Stimulated activated CD4-positive, alpha-beta T cell treated with anti-CD3 and anti-CD28 coated beads, Interleukin-15, amount 100 ng/mL, for 1 hour (primary cell): ENCODE results near the gene CNFN.
"Not testable (repeated sequence)": the region's sequence is repeated elsewhere in the genome, so short reads cannot be mapped to it uniquely, and the experiment has no call there.

Source experiments
- DNase-seq, 2 donors: peaks; one replicate each; pipeline ENCODE4 v3.0.0-alpha.2; 2020; ENCODE audit warnings: low read depth in 1 of 2, low spot score in 1 of 2

The CNFN gene

DNA sequence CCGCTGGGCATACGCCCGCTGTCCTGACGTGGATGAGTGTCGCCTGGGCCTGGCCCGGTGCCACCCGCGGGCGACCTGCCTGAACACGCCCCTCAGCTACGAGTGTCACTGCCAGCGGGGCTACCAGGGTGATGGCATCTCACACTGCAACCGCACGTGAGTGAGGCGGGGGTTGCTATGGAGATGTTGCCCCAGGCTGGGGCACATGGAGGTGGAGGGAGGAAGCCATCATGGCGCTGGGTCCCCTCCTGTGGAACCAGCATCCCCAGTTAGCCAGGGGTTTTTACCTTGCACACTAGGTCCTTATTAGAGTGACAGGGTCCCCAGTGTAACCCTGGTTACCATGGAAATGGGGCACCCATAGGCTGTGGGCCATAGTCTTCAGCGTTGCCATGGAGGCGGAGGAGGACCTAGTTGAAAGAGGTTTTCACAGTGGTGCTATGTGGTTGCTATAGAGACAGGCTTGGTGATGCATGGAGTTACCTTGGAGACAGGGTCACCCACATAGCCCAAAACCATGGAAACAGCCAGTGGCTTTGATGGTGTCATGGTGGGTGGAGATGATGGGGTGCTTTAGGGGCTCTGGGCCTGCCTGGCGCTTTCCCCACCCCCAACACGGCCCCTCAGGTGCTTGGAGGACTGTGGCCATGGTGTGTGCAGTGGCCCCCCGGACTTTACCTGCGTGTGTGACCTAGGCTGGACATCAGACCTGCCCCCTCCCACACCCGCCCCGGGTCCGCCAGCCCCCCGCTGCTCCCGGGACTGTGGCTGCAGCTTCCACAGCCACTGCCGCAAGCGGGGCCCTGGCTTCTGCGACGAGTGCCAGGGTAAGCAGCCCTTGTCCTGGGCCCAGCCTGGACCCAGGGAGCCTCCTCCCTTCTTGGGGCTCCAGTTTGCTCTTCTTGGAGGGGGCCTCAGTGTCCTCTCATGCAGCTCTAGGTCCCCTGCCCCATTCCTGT is 37.5 kb downstream of the CNFN start:
- DNase-seq, result no peak

DNA sequence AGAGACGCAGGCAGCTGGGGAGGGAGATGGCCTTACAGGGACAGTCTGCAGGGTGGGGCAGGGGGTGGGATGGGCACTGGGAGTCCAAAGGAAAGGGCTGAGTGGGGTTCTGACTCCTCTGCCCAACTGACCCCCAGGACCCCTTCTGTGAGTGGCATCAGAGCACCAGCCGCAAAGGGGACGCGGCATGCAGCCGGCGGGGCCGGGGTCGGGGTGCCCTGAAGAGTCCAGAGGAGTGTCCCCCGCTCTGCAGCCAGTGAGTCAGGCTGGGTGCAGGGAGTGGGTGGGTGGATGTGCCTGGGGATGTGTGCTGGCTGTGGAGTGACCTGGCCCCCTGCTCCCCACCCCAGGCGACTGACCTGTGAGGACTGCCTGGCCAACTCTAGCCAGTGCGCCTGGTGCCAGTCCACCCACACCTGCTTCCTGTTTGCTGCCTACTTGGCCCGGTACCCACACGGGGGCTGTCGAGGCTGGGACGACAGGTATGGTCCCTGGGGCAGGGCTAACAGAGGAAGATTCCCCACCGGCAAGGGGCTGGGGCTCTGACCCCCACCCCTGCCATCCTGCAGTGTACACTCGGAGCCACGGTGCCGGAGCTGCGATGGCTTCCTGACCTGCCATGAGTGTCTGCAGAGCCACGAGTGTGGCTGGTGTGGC is 38.9 kb downstream of the CNFN start:
- DNase-seq, result no peak

GRCh38 chr19:42350417-42350816 is 39.7 kb downstream of the CNFN start:
- no peak for DNase-seq

DNA sequence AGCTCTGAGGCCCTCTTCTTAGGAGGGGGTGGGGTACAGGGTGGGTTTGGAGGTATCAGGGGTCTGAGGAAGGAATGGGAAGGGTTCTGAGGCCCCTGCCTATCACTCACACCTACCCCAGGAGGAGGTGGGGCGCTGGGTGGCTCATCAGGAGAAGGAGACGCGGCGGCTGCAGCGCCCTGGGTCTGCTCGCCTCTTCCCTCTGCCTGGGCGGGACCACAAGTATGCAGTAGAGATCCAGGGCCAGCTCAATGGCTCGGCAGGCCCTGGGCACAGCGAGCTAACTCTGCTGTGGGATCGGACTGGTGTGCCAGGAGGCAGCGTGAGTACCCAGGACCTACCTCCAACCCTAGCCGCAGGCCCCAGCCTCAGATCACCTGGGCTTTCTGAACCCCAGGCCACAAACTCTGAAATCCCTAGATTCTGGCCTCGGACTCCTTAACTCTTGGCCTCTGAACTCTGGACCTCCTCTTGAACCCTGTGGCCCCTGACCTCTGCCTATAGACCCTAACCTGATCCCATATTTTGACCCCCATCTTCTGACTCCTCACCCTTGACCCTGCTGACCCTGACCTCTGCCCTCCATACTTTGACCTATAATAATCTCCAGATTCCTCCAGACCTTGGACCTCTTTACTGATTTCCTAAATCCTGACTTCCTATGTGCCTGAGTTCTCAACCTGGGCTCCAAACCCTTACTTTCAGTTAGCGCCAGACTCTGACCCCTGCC is 40.6 kb downstream of the CNFN start:
- DNase-seq, result no peak

GRCh38 chr19:42348211-42348610 is 41.9 kb downstream of the CNFN start:
- DNase-seq, result no peak

GRCh38 chr19:42345191-42345812 is 44.8 kb downstream of the CNFN start:
- DNase-seq, result no peak

GRCh38 chr19:42344336-42344893 is 45.7 kb downstream of the CNFN start:
- no peak for DNase-seq

DNA sequence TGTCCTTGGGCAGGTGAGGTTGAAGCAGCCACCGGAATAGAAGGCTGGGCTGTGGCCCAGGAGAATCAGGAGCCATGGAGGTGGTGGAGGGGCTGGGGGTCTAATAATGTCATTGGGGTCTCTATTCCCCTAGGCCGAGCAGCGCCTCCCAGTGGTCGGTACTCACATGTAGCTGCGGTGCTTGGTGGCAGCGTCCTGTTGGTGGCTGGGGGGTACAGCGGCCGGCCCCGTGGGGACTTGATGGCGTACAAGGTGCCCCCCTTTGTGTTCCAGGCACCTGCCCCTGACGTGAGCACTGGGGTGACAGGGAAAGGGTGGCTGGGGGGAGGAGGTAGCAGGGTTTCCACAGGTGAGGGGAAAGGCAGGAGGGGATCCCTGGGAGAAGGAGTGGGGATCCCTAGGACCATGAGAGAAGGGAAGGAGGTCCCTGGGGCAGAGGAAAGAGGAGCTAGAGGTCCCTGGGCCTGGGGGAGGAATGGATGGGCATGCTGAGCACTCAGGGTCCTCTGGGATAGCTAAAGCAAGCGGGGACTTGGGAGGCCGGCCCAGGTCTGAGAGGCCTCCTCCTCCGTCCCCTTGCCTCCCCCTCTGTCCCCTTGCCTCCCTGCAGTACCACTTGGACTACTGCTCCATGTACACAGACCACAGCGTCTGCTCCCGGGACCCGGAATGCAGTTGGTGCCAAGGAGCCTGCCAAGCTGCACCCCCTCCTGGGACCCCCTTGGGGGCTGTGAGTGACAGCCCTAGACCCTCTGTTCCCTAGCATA is 46.6 kb downstream of the CNFN start:
- no peak for DNase-seq

GRCh38 chr19:42339922-42340321 is 50.2 kb downstream of the CNFN start:
- not testable (repeated sequence) for DNase-seq

DNA sequence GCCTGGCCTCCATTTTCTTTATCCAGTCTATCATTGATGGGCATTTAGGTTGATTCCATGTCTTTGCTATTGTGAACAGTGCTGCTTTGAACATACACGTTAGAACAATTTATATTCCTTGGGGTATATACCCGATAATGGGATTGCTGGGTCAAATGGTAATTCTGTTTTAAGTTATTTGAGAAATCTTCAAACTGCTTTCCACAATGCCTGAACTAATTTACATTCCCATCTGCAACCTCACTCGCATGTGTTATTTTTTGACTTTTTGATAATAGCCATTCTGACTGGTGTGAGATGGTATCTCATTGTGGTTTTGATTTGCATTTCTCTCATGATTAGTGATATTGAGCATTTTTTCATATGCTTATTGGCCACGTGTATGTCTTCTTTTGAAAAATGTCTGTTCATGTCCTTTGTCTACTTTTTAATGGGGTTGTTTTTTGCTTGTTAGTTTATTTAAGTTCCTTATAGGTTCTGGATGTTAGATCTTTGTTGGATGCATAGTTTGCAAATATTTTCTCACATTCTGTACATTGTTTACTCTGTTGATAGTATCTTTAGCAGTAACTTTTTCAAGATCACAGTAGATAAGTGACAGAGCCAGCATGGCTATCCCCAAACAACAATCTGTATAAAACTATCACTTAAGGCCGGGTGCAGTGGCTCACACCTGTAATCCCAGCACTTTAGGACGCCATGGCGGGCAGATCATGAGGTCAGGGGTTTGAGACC is 50.8 kb downstream of the CNFN start:
- DNase-seq, result not testable (repeated sequence)
